HG03558 (cell line): ENCODE data around the gene UQCRQ.
"Not testable (repeated sequence)": the region's sequence is repeated elsewhere in the genome, so short reads cannot be mapped to it uniquely, and the experiment has no call there.

ENCODE experiments used
- ATAC-seq: cut with Tn5 transposase; IDR thresholded peaks from one replicate; pipeline ENCODE4 v1.9.1; 2021; ENCODE audit warnings: moderate number of reproducible peaks; ENCODE audit not compliant: unreplicated experiment; ENCODE audit errors: extremely low read depth

The UQCRQ gene

GRCh38 chr5:132831095-132831860 lies 35.2 kb upstream of the UQCRQ start:
- no peak for ATAC-seq

GRCh38 chr5:132832612-132833011 lies 33.8 kb upstream of the UQCRQ start:
- no peak for ATAC-seq

- ATAC-seq = no peak
These were observed 32.4 kb upstream of the UQCRQ start for GRCh38 chr5:132834057-132834456.

DNA sequence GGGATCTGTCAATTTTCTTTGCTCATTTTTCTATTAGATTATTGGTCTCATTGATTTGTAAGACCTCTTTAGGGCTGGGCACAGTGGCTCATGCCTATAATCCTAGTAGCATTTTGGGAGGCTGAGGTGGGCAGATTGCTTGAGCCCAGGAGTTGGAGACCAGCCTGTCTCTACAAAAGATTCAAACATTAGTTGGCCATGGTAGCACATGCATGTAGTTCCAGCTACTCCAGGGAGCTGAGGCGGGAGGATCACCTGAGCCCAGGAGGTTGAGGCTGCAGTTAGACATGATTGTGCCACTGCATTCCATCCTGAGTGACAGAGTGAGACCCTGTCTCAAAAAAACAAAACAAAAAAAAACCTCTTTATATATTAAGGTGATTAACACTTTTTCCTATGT lies 29.6 kb upstream of the UQCRQ start:
- no peak for ATAC-seq

DNA sequence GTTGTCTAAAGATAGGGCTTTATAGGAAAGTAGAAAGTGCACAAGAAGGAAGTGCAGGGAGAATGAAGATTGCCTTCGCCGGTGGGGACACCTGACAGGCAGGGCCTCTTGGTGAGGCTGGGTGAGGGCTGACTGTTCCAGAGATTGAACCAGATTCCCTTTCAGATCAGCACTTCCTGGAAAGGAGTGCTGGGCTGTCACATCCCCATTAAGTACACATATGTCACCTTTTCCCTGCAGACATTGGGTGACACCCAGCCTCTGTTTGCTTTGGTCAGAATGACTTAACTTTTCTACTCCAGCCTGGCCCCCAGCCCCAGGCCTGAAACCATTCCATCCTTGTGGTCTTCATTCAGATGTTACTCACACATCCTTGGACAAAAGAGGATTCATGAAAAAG lies 28.6 kb upstream of the UQCRQ start:
- no peak for ATAC-seq

DNA sequence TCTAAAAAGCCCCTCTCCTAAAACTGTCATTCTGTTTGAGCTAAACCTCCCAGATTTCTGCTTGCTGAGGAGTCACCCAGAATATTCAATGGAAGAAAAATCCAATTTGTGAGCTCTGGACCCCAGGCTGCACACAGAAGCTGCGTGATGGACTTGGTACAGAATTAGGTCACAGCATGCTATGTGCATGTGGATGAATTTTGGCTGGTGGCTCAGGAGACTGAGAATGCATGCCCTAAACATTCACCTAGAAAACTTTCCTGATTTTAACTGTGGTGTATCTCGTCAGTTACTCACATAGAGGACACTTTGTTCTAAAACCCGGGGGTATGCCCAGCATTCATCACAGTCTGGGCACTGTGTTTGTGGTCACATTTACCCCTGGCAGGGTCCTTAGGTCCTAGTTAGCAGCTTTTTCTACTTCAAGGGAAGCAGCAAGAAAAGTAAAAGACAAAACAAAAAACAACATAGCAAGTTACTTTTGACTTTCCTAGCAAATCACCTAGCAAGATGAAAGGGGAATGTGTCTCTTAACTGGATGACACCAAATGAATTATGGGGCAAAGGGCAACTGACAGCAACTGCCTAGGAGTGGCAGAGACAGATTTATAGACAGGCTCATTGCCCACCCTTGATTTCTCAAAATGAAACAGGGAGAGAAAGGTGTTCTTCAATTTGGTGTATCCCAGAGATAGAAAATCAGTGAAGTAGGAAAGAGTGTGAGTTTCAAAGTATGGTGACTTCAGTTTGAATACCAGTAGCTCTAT lies 27.7 kb upstream of the UQCRQ start:
- no peak for ATAC-seq

DNA sequence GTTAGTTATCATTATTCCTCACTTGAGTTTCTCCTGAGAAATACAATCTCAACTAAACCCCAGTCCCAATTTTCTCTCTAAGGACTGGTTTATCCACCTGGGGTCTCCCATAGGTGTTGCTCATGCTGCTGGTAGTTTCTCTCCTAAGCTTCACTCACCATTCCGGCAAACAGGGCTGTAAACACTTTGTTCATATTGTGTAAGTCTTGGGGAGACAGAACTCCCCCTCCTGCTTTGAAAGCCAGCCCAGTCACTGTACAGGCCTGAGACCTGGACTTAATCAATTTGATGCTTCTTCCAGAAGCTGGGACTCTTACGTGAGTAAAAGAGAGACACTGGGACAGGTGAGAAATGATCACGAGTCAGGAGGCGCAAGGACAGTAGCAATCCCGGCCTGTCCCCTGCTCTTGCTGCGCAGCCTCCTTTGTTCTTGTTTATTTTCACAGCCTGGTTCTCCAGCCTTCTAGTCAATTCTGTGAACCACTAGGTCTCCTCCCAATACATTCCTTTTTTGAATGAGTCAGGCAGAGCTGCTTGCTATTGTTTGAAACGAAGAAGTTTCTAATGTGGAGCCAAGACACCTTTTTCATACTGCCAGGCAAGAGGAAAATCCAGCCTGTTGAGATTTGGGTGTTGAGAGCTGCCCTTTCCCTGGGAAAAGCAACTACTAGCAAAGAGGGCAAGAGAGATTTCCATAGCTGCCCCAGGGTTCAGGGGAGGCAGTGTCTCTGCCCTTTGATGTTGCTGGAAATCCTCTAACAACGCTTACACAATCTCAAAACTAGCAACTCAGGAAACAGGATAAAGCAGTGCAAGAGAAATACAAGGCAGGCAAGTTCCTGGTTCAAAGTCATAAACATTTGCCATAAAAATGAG lies 26.8 kb upstream of the UQCRQ start:
- no peak for ATAC-seq

GRCh38 chr5:132840313-132840712 lies 26.1 kb upstream of the UQCRQ start:
- ATAC-seq = no peak

GRCh38 chr5:132840896-132841295 lies 25.5 kb upstream of the UQCRQ start:
- no peak for ATAC-seq

GRCh38 chr5:132841305-132841704 lies 25.1 kb upstream of the UQCRQ start:
- no peak for ATAC-seq

DNA sequence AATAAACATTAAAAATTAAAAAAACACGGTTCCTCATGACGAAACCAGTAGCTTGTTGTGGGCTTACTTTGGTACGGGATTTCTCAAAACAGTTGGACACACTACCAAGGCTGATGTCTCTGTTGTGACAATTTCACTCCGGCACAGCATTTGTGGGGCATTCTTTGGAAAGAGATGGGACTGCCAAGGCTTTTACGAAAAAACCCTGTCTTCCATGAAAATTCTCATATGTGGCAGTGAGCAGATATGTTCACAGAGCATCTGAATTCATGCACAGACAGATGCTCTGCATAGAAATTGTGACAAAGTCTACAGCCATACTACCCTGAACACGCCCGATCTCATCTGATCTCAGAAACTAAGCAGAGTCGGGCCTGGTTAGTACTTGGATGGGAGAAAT lies 18.2 kb upstream of the UQCRQ start:
- ATAC-seq = no peak

DNA sequence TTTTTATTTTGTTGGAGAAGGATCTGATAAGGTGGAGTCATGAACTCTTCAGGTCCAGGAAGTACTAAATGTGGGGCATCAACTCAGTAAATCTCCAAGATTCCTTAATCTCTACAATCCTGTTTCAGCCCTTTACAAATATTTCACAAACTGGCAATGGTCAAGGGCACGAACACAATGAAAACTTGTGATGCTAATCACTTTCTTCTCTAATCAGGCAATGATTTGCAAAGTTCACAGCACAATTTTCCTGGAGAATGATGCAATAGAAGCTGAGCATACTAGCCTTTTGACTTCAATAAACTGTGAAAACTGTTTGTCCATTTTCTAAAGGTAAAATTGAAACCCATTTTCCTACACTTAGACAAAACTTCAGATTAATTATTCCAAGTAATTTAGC lies 17.1 kb upstream of the UQCRQ start:
- no peak for ATAC-seq

DNA sequence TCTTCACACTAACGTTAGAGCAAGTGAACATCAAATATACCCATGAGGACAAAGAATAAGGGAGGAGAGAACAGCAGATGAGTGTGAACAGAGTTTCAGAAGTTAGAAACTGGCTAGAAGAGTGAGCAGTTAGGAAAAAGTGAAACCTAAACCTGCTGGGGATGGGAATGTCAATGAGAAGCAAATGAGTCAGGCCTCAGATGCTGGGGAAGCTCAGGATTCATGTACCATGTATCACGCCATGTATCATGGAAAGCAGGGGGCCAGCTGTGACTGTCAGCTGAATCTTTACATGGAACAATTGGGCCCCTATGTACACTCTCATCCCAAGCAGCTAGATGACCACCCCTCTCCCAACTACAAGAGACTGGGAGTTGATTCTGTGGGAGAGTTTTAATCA lies 16.4 kb upstream of the UQCRQ start:
- ATAC-seq = no peak

DNA sequence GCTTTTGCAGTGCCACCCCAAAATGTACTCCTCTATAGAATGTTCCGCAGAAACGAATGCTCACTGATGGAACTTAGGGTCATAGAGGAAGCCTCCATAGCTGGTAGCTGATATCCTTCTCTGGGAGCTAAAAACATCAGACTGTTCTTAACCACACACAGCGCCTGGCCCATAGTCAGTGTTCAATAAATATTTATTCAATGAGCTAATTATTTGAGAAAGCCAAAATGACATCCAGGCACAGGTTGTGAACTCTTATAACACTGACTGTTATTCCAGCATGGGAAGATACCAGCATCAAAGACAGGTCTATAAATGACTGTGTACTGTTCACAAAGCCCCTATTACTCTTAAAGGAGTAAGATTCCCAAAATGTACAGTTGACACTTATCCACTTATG lies 13.1 kb upstream of the UQCRQ start:
- no peak for ATAC-seq

GRCh38 chr5:132853790-132854189 lies 12.7 kb upstream of the UQCRQ start:
- no peak for ATAC-seq

GRCh38 chr5:132854301-132854700 lies 12.1 kb upstream of the UQCRQ start:
- no peak for ATAC-seq

DNA sequence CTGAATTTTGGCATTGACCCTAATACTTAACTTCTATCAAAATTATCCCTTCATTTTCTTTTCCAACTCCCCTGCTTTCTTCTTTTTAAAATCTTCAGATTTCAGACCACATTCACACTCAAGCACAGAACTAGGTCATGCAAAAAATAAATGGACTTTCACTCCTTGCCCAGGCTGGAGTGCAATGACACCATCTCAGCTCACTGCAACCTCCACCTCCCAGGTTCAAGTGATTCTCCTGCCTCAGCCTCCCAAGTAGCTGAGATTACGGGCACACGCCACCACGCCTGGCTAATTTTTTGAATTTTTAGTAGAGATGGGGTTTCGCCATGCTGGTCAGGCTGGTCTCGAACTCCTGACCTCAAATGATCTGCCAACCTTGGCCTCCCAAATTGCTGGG lies 11.4 kb upstream of the UQCRQ start:
- ATAC-seq = not testable (repeated sequence)

DNA sequence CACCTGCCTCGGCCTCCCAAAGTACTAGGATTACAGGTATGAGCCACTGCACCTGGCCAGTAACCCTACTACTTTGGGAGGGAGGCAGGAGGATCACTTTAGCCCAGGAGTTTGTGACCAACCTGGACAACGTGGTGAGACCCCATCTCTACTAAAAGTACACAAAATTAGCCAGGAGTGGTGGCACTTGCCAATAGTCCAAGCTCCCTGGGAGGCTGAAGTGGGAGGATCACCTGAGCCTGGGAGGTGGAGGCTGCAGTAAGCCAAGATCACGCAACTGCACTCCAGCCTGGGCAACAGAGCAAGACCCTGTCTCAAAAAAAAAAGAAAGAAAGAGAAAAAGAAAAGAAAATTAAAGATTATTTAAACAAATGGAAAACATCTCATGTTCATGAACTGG lies 10.4 kb upstream of the UQCRQ start:
- no peak for ATAC-seq

GRCh38 chr5:132859889-132860437 lies 6.5 kb upstream of the UQCRQ start:
- ATAC-seq = no peak

DNA sequence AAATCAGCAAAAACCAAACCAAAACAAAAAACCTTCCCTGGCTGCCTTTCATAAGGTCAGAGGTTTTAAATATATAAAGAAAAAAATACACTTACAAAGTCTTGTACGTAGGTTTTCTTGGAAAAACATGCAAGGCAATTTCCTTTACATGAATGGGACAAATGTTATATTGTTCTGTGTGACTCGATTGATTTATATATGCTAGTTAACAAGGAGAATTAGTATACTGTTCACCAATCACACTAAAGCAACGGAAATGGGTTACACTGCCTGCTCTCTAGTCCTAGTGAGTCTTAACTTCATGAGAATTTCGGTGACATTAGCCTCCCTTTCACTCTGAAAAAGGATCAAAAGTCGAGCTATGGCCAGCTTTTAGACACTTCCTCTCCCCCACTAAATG lies 5.7 kb upstream of the UQCRQ start:
- no peak for ATAC-seq
